Adrenal gland (tissue), 5 donors: Measurements from ENCODE around the gene GAK.

ENCODE experiments used
- POLR2A ChIP-seq, 2 donors: fragments of 450-650 bp; IDR thresholded peaks; one replicate each; pipeline ENCODE4 v1.6.1; 2017; ENCODE audit warnings: antibody characterized with exemption in 2 of 2, mild to moderate bottlenecking in 2 of 2, moderate library complexity in 1 of 2
- TF ChIP-seq, protein P1 (sequence below), 6 experiments: fragments of 450-650 bp in 4 of 6; fragments of 200-600 bp in 2 of 6; sonication (generic) in 1 of 6; IDR thresholded peaks; 1 replicate in 5 of 6; 2 replicates in 1 of 6; pipeline versions ENCODE4 v1.5.1 to v1.8.0; 2016 to 2021; ENCODE audit warnings: antibody characterized with exemption in 6 of 6, mild to moderate bottlenecking in 2 of 6, moderate library complexity in 1 of 6
- donor health status: DM: no; HTN: no; CAD: no.

DNA sequence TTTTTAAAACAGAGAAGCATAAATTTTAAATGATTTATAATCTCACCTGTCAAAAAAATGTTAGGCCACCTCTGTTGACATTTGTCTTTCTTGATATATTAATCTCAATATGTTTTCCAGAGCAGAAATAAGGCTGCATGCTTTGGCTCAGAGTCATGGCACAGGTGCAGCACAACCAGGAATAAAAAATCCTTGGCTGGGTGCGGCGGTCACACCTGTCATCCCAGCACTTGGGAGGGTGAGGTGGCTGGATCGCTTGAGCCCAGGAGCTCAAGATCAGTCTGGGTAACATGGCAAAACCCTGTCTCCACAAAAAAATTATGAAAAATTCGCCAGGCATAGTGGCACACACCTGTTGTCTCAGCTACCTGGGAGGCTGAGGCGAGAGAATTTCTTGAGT, 124.3 kb downstream of the GAK start:
- TF ChIP-seq, protein P1, sequence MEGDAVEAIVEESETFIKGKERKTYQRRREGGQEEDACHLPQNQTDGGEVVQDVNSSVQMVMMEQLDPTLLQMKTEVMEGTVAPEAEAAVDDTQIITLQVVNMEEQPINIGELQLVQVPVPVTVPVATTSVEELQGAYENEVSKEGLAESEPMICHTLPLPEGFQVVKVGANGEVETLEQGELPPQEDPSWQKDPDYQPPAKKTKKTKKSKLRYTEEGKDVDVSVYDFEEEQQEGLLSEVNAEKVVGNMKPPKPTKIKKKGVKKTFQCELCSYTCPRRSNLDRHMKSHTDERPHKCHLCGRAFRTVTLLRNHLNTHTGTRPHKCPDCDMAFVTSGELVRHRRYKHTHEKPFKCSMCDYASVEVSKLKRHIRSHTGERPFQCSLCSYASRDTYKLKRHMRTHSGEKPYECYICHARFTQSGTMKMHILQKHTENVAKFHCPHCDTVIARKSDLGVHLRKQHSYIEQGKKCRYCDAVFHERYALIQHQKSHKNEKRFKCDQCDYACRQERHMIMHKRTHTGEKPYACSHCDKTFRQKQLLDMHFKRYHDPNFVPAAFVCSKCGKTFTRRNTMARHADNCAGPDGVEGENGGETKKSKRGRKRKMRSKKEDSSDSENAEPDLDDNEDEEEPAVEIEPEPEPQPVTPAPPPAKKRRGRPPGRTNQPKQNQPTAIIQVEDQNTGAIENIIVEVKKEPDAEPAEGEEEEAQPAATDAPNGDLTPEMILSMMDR (IDR thresholded peaks at IDR 0.05): no peak
- no peak for TF ChIP-seq POLR2A (IDR thresholded peaks at IDR 0.05)
